ENCODE measurements around the gene PRSS21.

Gene PRSS21

DNA sequence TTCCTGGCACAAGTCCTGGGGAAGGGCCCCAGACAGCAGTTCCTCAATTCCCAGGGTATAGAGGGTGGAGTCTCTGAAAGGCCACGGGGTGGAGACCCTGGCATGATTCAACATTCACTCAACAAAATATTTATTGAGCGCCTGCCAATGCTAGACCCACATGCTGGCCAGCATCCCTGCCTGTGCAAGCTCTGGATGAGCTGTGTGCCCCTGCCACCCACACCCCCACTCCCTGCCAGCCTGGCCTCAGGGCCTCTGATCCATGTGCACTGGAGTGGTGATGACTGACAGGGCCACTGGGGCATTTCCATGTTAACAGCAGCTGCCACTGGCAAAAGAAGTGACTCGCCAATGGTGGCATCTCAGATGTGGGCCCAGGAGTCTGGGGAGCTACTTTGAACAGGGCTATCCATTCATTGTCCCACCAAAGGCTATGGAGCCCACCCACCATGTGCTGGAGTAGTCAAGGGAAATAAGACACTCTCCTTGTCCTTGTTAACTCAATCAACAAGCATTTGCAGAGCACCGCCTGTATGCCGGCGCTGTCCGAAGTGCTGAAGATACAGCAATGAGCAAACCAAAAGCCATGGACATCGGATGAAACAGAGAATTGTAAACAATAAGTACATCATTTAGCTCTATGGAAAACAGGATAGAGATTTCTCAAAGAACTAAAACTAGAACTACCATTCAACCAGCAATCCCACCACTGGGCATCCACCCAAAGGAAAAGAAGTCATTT, 44.0 kb downstream of the PRSS21 start:
- in situ Hi-C loops (cut with HindIII; ENCODE audit: low sequenced_read_pairs), result no loop called here
- no peak for DNase-seq (ENCODE audit: low read depth)
- no peak overlapping the region for H3K4me3 ChIP-seq (ENCODE audit: low read depth, low read length)
- TF ChIP-seq, protein P1, sequence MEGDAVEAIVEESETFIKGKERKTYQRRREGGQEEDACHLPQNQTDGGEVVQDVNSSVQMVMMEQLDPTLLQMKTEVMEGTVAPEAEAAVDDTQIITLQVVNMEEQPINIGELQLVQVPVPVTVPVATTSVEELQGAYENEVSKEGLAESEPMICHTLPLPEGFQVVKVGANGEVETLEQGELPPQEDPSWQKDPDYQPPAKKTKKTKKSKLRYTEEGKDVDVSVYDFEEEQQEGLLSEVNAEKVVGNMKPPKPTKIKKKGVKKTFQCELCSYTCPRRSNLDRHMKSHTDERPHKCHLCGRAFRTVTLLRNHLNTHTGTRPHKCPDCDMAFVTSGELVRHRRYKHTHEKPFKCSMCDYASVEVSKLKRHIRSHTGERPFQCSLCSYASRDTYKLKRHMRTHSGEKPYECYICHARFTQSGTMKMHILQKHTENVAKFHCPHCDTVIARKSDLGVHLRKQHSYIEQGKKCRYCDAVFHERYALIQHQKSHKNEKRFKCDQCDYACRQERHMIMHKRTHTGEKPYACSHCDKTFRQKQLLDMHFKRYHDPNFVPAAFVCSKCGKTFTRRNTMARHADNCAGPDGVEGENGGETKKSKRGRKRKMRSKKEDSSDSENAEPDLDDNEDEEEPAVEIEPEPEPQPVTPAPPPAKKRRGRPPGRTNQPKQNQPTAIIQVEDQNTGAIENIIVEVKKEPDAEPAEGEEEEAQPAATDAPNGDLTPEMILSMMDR (IDR thresholded peaks at IDR 0.05; ENCODE audit: low read depth, low read length, missing control alignments), result no peak

DNA sequence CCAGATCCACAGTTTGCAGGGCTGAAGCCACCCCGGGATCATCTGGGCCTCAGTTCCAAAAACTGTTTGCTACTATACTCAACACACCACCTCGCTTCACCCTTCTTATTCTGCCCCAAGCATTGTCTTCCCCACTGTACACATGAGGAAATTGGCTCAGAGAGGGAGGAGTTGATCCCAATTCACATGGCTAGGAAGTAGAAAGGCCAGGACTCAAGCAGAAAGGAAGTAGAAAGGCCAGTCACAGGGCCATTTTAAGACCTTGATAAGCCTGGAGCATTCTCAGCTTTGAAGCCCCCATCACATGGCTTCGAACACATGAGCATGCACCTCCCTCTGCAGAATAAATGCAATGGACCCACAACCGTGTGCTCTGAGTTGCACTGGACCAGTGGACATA, 48.6 kb downstream of the PRSS21 start:
- H3K4me3 ChIP-seq (ENCODE audit: low read depth, low read length), result no peak overlapping the region
- TF ChIP-seq, protein P1 (IDR thresholded peaks at IDR 0.05; ENCODE audit: low read depth, low read length, missing control alignments), result no peak
- in situ Hi-C loops (cut with HindIII; ENCODE audit: low sequenced_read_pairs), result no loop called here
- no peak for DNase-seq (ENCODE audit: low read depth)

DNA sequence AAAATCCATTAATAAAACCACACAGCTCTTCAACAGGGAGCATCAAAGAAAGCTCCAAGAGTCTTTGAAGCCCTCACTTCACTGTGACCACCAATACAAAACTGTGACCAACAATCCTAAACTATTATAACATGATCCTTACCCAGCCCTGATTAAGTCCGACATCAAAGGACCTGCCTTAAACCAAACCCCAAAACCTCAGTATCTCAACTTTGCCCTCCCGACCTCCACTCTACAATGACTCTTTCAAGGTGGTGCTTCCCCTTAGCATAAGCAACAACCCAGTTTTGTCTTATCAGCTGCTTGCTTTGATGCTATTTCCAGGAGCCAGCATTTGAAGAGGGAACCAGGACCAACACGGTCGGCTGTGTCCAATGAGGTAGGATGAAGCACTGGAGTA, 49.4 kb downstream of the PRSS21 start:
- in situ Hi-C loops (cut with HindIII; ENCODE audit: low sequenced_read_pairs), result no loop called here
- TF ChIP-seq, protein P1 (IDR thresholded peaks at IDR 0.05; ENCODE audit: low read depth, low read length, missing control alignments), result no peak
- H3K4me3 ChIP-seq (ENCODE audit: low read depth, low read length), result no peak overlapping the region
- no peak for DNase-seq (ENCODE audit: low read depth)

GRCh38 chr16:2867661-2867986, 50.6 kb downstream of the PRSS21 start:
- DNase-seq (ENCODE audit: low read depth), result no peak
- TF ChIP-seq, protein P1 (IDR thresholded peaks at IDR 0.05; ENCODE audit: low read depth, low read length, missing control alignments), result no peak
- in situ Hi-C loops (cut with HindIII; ENCODE audit: low sequenced_read_pairs), result no loop called here
- peak overlapping the region; percentile 50 for H3K4me3 ChIP-seq (ENCODE audit: low read depth, low read length)

DNA sequence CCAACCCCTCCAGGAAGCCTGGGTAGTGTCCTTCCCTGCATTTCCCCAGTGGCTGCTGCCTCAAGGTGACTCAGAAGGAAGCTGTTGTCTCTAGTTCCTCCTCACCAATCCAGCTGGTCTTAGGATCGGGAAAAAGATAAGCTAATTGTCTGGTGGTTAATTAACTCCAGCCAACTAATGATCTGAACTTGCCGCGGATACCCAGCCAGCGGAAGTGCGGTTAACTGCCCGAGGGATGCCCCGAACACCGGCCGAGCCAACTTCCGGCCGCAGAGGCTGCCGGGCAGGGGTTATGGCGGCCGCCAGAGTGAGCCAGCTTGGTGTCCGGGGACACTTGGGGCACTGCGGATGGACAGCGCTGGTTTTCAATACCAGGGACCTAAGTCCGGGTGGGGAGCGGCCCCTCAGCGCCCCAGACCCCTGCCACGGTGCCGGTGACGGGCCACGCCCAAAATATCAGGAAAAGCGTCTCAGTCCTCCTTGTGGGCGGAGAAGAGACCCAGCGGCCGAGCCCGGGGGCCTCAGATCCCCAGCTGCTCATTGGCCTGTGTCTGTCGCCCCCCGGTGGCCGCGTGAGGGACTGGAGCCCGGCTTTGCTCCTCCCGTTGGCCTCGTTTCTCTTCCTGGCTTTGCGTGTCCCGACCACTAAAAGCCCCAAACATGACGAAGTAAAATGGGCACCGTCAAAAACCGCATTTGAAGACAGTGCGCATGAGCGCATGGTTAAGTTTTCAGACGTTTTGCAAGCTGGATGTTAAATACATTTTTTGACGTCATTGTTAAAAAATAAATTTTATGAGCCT, 51.2 kb downstream of the PRSS21 start:
- TF ChIP-seq, protein P1 (IDR thresholded peaks at IDR 0.05; ENCODE audit: low read depth, low read length, missing control alignments), result peak; percentile 96
- H3K4me3 ChIP-seq (ENCODE audit: low read depth, low read length), result peak overlapping the region; percentile 50
- peak; percentile 85 for DNase-seq (ENCODE audit: low read depth)
- in situ Hi-C loops (cut with HindIII; ENCODE audit: low sequenced_read_pairs), result no loop called here
